ENCODE data around the gene ATP9A.

The ATP9A gene

GRCh38 chr20:51610111-51610510, 158.1 kb downstream of the ATP9A start (continued):
- TF ChIP-seq ZNF280D (tag by site-specific recombination; IDR thresholded peaks at IDR 0.05) (no peak), AEBP2 (tag by site-specific recombination; IDR thresholded peaks at IDR 0.05; ENCODE audit: borderline replicate concordance) (no peak), KLF10 (tag by site-specific recombination; IDR thresholded peaks at IDR 0.05) (no peak), ZNF394 (tag by site-specific recombination; IDR thresholded peaks at IDR 0.05; ENCODE audit: borderline replicate concordance) (no peak), EGR2 (tag by site-specific recombination; IDR thresholded peaks at IDR 0.05; ENCODE audit: low read depth) (no peak), TCF7L2 (IDR thresholded peaks at IDR 0.05; ENCODE audit: borderline replicate concordance, low read depth, low read length) (no peak)

GRCh38 chr20:51609251-51609650, 158.9 kb downstream of the ATP9A start:
- no peaks in the 10 kb centered on the region for H3K4me1 ChIP-seq (ENCODE audit: control insufficient read depth, insufficient read depth, low read length)
- no peak overlapping the region for H3K4me3 ChIP-seq (ENCODE audit: low read depth, low read length)
- no peaks in the 10 kb centered on the region for H3K9me3 ChIP-seq (ENCODE audit: control insufficient read depth, insufficient read depth, low read depth, low read length)
- ChIA-PET POLR2A (no interaction called here), CTCF (interaction anchor here (0.8 to 1.0 kb wide), 2 partner anchors 13 to 15 kb away, joined by 3 read pairs; no protein-coding TSS in a partner anchor)
- H3K36me3 ChIP-seq (ENCODE audit: control insufficient read depth in 2 of 2, insufficient read depth in 1 of 2, low read length in 2 of 2) = peaks cover 0 to 59% of the 10 kb centered on the region in 2 experiments; a peak in 2 of 3 replicates
- H3K27ac ChIP-seq (ENCODE audit: extremely low read depth, low read depth, low read length) = no peak overlapping the region
- TF ChIP-seq ZBTB1 (tag by site-specific recombination; IDR thresholded peaks at IDR 0.05) = no peak
- no peak for TF ChIP-seq ZNF350 (tag by site-specific recombination; IDR thresholded peaks at IDR 0.05)
- TF ChIP-seq ZBTB8A (tag by site-specific recombination; IDR thresholded peaks at IDR 0.05) = no peak
- no peak for TF ChIP-seq ZNF184 (tag by site-specific recombination; IDR thresholded peaks at IDR 0.05)
- no peak for TF ChIP-seq SCRT2 (tag by site-specific recombination; IDR thresholded peaks at IDR 0.05)
- TF ChIP-seq ZBTB48 (tag by site-specific recombination; IDR thresholded peaks at IDR 0.05) = no peak
- no peak for TF ChIP-seq ZNF391 (tag by site-specific recombination; IDR thresholded peaks at IDR 0.05; ENCODE audit: borderline replicate concordance, low read depth)
- TF ChIP-seq ZNF433 (tag by site-specific recombination; IDR thresholded peaks at IDR 0.05; ENCODE audit: low read depth) = no peak
- no peak for TF ChIP-seq KLF17 (tag by site-specific recombination; IDR thresholded peaks at IDR 0.05)

- CTCF ChIA-PET = interaction anchor here (0.6 to 1.0 kb wide), 3 partner anchors 12 to 618 kb away, joined by 3 read pairs; no protein-coding TSS in a partner anchor
- TF ChIP-seq ZBTB26 (tag by site-specific recombination; optimal IDR thresholded peaks at IDR 0.05) (no peak), HIC1 (tag by site-specific recombination; IDR thresholded peaks at IDR 0.05) (no peak), ZNF76 (tag by site-specific recombination; IDR thresholded peaks at IDR 0.05; ENCODE audit: borderline replicate concordance, low read depth) (no peak), ZNF704 (tag by site-specific recombination; IDR thresholded peaks at IDR 0.05) (no peak)
Observed at GRCh38 chr20:51608061-51608460, 160.1 kb downstream of the ATP9A start.

More at GRCh38 chr20:51608061-51608460, 160.1 kb downstream of the ATP9A start:
- POLR2A ChIA-PET = no interaction called here
- Histone ChIP-seq H3K4me1 (ENCODE audit: control insufficient read depth, insufficient read depth, low read length) (no peaks in the 10 kb centered on the region), H3K4me3 (ENCODE audit: low read depth, low read length) (no peak overlapping the region), H3K9me3 (ENCODE audit: control insufficient read depth, insufficient read depth, low read depth, low read length) (no peaks in the 10 kb centered on the region), H3K36me3 (ENCODE audit: control insufficient read depth in 2 of 2, insufficient read depth in 1 of 2, low read length in 2 of 2) (peaks cover 0 to 57% of the 10 kb centered on the region in 2 experiments; a peak in 2 of 3 replicates), H3K27ac (ENCODE audit: extremely low read depth, low read depth, low read length) (no peak overlapping the region)

Data from HEK293 (cell line).